Measurements from ENCODE around the gene LINGO4. TPM values are rescaled to one million over a fixed set of nuclear protein-coding genes. Genes with fewer than 3 reads are reported as not detected.

Gene LINGO4
- total RNA-seq, 2 donors from 2014 or later, result 0.59 to 2.3 TPM

GRCh38 chr1:151803915-151804314 is 1.3 kb downstream of the LINGO4 start:
- no peaks in the 10 kb centered on the region for H3K36me3 ChIP-seq
- H3K27me3 ChIP-seq (replicated peaks; ENCODE audit: insufficient read depth), result no peaks in the 10 kb centered on the region
- no peak for TF ChIP-seq POLR2AphosphoS5 (IDR thresholded peaks at IDR 0.05)
- TF ChIP-seq POLR2A (IDR thresholded peaks at IDR 0.05), result no peak
- TF ChIP-seq CTCF (IDR thresholded peaks at IDR 0.05), result no peak
- DNase-seq (ENCODE audit: low spot score), result no peak
- 90% methylated on average over 3 of the region's 3 CpGs for WGBS
- intact Hi-C loops (cut with DNase I), result no loop called here
- H3K9me3 ChIP-seq, result no peaks in the 10 kb centered on the region
- H3K4me1 ChIP-seq (replicated peaks), result no peaks in the 10 kb centered on the region
- H3K27ac ChIP-seq, result no peak overlapping the region
- no peak overlapping the region for H3K4me3 ChIP-seq

- no peak for TF ChIP-seq CTCF (IDR thresholded peaks at IDR 0.05)
- TF ChIP-seq POLR2A (IDR thresholded peaks at IDR 0.05), result no peak
- no peak for TF ChIP-seq POLR2AphosphoS5 (IDR thresholded peaks at IDR 0.05)
- intact Hi-C loops (cut with DNase I), result no loop called here
- Histone ChIP-seq H3K27me3 (replicated peaks; ENCODE audit: insufficient read depth) (no peaks in the 10 kb centered on the region), H3K9me3 (no peaks in the 10 kb centered on the region), H3K36me3 (no peaks in the 10 kb centered on the region), H3K27ac (no peak overlapping the region), H3K4me3 (no peak overlapping the region), H3K4me1 (replicated peaks) (no peaks in the 10 kb centered on the region)
- DNase-seq (ENCODE audit: low spot score), result no peak
These were observed 2.1 kb downstream of the LINGO4 start for GRCh38 chr1:151803164-151803563.

GRCh38 chr1:151802372-151802771 is 2.8 kb downstream of the LINGO4 start:
- no peak for TF ChIP-seq POLR2A (IDR thresholded peaks at IDR 0.05)
- no peak for TF ChIP-seq CTCF (IDR thresholded peaks at IDR 0.05)
- no peak overlapping the region for H3K4me3 ChIP-seq

GRCh38 chr1:151801846-151802245 is 3.4 kb downstream of the LINGO4 start:
- no peak overlapping the region for H3K4me3 ChIP-seq
- no peaks in the 10 kb centered on the region for H3K9me3 ChIP-seq
- DNase-seq (ENCODE audit: low spot score), result no peak
- no peak for TF ChIP-seq POLR2A (IDR thresholded peaks at IDR 0.05)
- TF ChIP-seq CTCF (IDR thresholded peaks at IDR 0.05), result no peak
- no peak for TF ChIP-seq POLR2AphosphoS5 (IDR thresholded peaks at IDR 0.05)
- no peaks in the 10 kb centered on the region for H3K4me1 ChIP-seq (replicated peaks)
- no peaks in the 10 kb centered on the region for H3K36me3 ChIP-seq
- no peaks in the 10 kb centered on the region for H3K27me3 ChIP-seq (replicated peaks; ENCODE audit: insufficient read depth)
- WGBS, result 88% methylated on average over 7 of the region's 7 CpGs
- intact Hi-C loops (cut with DNase I), result no loop called here
- H3K27ac ChIP-seq, result no peak overlapping the region

More at GRCh38 chr1:151802372-151802771, 2.8 kb downstream of the LINGO4 start:
- no peak for DNase-seq (ENCODE audit: low spot score)
- 92% methylated on average over 5 of the region's 5 CpGs for WGBS
- Histone ChIP-seq H3K27me3 (replicated peaks; ENCODE audit: insufficient read depth) (no peaks in the 10 kb centered on the region), H3K4me1 (replicated peaks) (no peaks in the 10 kb centered on the region), H3K36me3 (no peaks in the 10 kb centered on the region), H3K27ac (no peak overlapping the region), H3K9me3 (no peaks in the 10 kb centered on the region)
- intact Hi-C loops (cut with DNase I), result no loop called here

- DNase-seq (ENCODE audit: low spot score), result no peak
- Histone ChIP-seq H3K9me3 (no peaks in the 10 kb centered on the region), H3K27ac (no peak overlapping the region), H3K36me3 (no peaks in the 10 kb centered on the region), H3K27me3 (replicated peaks; ENCODE audit: insufficient read depth) (no peaks in the 10 kb centered on the region), H3K4me1 (replicated peaks) (no peaks in the 10 kb centered on the region), H3K4me3 (no peak overlapping the region)
- WGBS, result 83% methylated on average over 12 of the region's 12 CpGs
- intact Hi-C loops (cut with DNase I), result no loop called here
- TF ChIP-seq POLR2A (IDR thresholded peaks at IDR 0.05), result no peak
These were observed 3.9 kb downstream of the LINGO4 start for GRCh38 chr1:151801310-151801820.
